ENCODE results near the gene CAPN10.

CAPN10 gene

GRCh38 chr2:240596491-240596931 is 10.0 kb downstream of the CAPN10 start:
- H3K9me3 ChIP-seq (ENCODE audit: insufficient read depth, low read length): no peaks in the 10 kb centered on the region
- no peak overlapping the region for H3K4me3 ChIP-seq (ENCODE audit: insufficient read depth, low read length, poor library complexity, severe bottlenecking)
- no peaks in the 10 kb centered on the region for H3K9me2 ChIP-seq (replicated peaks; ENCODE audit: insufficient read depth, low read length)
- no peak overlapping the region for H3K9ac ChIP-seq (ENCODE audit: low read length)
- H3K27ac ChIP-seq (ENCODE audit: low read depth, low read length): no peak overlapping the region
- H3F3A ChIP-seq (ENCODE audit: insufficient read depth): no peaks in the 10 kb centered on the region
- H3K79me2 ChIP-seq (ENCODE audit: insufficient read depth, low read length): 0 out of 2 replicates have a peak, but pooled peaks cover 5% of the 10 kb centered on the region
- H2AFZ ChIP-seq (ENCODE audit: low read depth, low read length, severe bottlenecking): no peak overlapping the region
- H3K27me3 ChIP-seq (ENCODE audit: low read length): no peaks in the 10 kb centered on the region
- no peaks in the 10 kb centered on the region; the same call in 1 of the 2 replicates for H4K20me1 ChIP-seq (ENCODE audit: low read depth, low read length)
- H3K36me3 ChIP-seq (ENCODE audit: low read length): no peaks in the 10 kb centered on the region
- TF ChIP-seq CTCF (IDR thresholded peaks at IDR 0.05; ENCODE audit: insufficient read depth, low read length, poor library complexity, severe bottlenecking) (no peak), EZH2phosphoT487 (conservative IDR thresholded peaks at IDR 0.05; ENCODE audit: low read length) (no peak)
- H3K4me2 ChIP-seq (ENCODE audit: low read depth, low read length, poor library complexity, severe bottlenecking): no peak overlapping the region

DNA sequence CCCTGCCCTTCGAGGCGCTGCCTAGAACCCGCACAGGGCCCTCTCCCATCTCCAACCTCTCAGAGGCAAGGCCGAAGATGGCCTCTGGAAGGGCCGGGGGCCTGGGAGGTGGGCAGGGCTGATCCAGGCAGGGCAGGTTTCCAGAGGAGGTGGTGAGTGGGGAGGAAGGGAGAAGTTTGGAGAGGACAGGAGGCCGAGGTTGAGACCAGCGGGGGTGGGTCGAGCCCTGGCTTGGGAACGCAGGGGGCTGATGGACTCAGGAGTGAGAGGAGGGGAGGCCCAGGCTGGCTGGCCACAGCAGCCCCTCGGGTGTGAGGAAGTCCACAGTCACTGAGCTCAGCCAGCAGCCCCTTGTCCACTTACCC is 10.5 kb downstream of the CAPN10 start:
- H3K79me2 ChIP-seq (ENCODE audit: insufficient read depth, low read length): 0 out of 2 replicates have a peak, but pooled peaks cover 5% of the 10 kb centered on the region
- no peak overlapping the region for H3K4me3 ChIP-seq (ENCODE audit: insufficient read depth, low read length, poor library complexity, severe bottlenecking)
- H2AFZ ChIP-seq (ENCODE audit: low read depth, low read length, severe bottlenecking): no peak overlapping the region
- H3K36me3 ChIP-seq (ENCODE audit: low read length): no peaks in the 10 kb centered on the region
- H3K9ac ChIP-seq (ENCODE audit: low read length): no peak overlapping the region
- no peaks in the 10 kb centered on the region for H3F3A ChIP-seq (ENCODE audit: insufficient read depth)
- no peaks in the 10 kb centered on the region for H4K20me1 ChIP-seq (ENCODE audit: low read depth, low read length)
- TF ChIP-seq EZH2phosphoT487 (conservative IDR thresholded peaks at IDR 0.05; ENCODE audit: low read length) (no peak), CTCF (IDR thresholded peaks at IDR 0.05; ENCODE audit: insufficient read depth, low read length, poor library complexity, severe bottlenecking) (no peak)
- H3K9me3 ChIP-seq (ENCODE audit: insufficient read depth, low read length): no peaks in the 10 kb centered on the region
- H3K4me2 ChIP-seq (ENCODE audit: low read depth, low read length, poor library complexity, severe bottlenecking): no peak overlapping the region
- no peak overlapping the region for H3K27ac ChIP-seq (ENCODE audit: low read depth, low read length)
- H3K27me3 ChIP-seq (ENCODE audit: low read length): no peaks in the 10 kb centered on the region
- no peaks in the 10 kb centered on the region for H3K9me2 ChIP-seq (replicated peaks; ENCODE audit: insufficient read depth, low read length)

DNA sequence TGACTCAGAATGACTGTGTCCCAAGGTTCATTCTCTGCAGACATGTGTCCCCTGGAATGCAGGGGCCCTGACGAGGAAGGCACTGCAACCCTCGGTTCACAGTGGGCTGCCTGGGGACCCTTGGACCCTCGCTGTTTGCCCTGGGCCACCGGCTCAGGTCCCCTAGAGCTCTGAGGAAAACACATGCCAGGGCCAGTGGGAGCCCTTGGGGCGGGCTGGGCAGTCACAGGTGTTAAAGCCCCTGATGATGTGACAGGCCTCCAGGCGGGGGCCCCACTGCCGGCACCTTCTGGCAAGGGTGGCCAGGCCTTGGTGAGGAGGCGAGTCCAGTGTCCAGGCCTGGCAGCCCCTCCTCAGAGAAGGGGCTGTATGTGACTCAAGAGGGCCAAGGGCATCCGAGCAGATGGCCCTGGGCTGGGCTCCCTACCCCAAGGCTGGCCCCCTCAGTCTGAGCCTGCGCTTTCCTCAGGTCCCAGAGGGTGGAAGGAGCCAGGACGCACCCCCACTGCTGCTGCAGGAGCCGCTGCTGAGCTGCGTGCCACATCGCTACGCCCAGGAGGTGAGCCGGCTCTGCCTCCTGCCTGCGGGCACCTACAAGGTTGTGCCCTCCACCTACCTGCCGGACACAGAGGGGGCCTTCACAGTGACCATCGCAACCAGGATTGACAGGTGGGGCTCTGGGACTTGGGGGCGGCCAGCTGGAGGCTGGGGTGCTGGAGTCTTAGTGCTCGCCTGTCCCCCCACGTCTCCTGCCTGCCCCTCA is 11.1 kb downstream of the CAPN10 start:
- TF ChIP-seq CTCF (IDR thresholded peaks at IDR 0.05; ENCODE audit: insufficient read depth, low read length, poor library complexity, severe bottlenecking): no peak
- Histone ChIP-seq H3K27me3 (ENCODE audit: low read length) (no peaks in the 10 kb centered on the region), H3K4me2 (ENCODE audit: low read depth, low read length, poor library complexity, severe bottlenecking) (no peak overlapping the region), H2AFZ (ENCODE audit: low read depth, low read length, severe bottlenecking) (no peak overlapping the region), H3K9me3 (ENCODE audit: insufficient read depth, low read length) (no peaks in the 10 kb centered on the region), H3K27ac (ENCODE audit: low read depth, low read length) (no peak overlapping the region), H3F3A (ENCODE audit: insufficient read depth) (no peaks in the 10 kb centered on the region), H3K9me2 (replicated peaks; ENCODE audit: insufficient read depth, low read length) (no peaks in the 10 kb centered on the region), H3K79me2 (ENCODE audit: insufficient read depth, low read length) (0 out of 2 replicates have a peak, but pooled peaks cover 5% of the 10 kb centered on the region), H4K20me1 (ENCODE audit: low read depth, low read length) (no peaks in the 10 kb centered on the region), H3K36me3 (ENCODE audit: low read length) (no peaks in the 10 kb centered on the region), H3K9ac (ENCODE audit: low read length) (no peak overlapping the region), H3K4me3 (ENCODE audit: insufficient read depth, low read length, poor library complexity, severe bottlenecking) (no peak overlapping the region)

Measured in SU-DHL-6 (cell line).